Measurements from ENCODE around the gene RC3H2.

The RC3H2 gene, protein sequence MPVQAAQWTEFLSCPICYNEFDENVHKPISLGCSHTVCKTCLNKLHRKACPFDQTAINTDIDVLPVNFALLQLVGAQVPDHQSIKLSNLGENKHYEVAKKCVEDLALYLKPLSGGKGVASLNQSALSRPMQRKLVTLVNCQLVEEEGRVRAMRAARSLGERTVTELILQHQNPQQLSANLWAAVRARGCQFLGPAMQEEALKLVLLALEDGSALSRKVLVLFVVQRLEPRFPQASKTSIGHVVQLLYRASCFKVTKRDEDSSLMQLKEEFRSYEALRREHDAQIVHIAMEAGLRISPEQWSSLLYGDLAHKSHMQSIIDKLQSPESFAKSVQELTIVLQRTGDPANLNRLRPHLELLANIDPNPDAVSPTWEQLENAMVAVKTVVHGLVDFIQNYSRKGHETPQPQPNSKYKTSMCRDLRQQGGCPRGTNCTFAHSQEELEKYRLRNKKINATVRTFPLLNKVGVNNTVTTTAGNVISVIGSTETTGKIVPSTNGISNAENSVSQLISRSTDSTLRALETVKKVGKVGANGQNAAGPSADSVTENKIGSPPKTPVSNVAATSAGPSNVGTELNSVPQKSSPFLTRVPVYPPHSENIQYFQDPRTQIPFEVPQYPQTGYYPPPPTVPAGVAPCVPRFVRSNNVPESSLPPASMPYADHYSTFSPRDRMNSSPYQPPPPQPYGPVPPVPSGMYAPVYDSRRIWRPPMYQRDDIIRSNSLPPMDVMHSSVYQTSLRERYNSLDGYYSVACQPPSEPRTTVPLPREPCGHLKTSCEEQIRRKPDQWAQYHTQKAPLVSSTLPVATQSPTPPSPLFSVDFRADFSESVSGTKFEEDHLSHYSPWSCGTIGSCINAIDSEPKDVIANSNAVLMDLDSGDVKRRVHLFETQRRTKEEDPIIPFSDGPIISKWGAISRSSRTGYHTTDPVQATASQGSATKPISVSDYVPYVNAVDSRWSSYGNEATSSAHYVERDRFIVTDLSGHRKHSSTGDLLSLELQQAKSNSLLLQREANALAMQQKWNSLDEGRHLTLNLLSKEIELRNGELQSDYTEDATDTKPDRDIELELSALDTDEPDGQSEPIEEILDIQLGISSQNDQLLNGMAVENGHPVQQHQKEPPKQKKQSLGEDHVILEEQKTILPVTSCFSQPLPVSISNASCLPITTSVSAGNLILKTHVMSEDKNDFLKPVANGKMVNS

DNA sequence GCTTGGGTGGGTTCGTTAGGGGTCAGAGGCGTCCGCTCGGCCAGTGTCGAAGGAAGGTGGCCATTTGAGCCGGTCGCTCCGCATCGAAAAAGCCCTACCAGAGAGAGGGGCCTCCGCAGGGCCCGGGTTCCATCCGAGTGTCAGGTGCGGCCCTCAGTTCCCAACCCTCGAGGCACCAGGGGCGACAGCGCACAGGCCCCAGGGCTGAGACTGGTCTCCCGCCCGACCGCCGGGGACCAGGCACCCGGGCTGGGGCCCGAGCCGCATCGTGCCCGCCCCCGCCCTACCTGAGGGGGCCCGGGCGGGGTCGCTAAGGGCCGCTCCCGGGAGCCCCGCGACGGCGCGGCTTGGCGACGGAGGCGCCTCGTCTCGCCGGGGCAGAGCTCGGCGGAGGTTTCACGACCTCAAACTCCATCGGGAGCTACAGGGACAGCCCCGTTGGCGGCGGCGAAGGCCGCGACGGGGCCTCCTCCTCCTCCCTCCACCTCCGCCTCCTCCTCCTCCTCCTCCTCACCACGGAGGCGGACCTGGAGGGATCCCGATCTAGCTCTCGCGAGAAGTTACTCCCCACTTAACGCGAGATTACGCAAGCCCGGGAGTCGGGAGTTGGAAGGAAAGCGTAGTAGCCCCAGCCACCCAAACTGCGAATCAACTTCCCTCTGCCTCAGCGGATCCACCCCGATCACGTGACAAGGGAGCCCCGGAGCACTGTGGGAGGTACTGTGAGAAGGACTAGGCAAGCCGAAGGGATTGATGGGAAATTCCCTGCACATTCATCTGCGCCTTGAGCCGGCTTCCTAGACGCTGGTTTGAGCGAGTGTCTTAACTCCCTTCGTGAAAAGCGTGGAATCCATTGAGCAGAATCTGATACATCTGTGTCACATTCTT lies at the start of gene RC3H2:
Gene RC3H2 (minus strand): TSS at position 537 of the 888 bp plus-strand sequence. CDS start 7,850 bp downstream, outside the sequence.
- peak; percentile 79 to 91 for DNase-seq

DNA sequence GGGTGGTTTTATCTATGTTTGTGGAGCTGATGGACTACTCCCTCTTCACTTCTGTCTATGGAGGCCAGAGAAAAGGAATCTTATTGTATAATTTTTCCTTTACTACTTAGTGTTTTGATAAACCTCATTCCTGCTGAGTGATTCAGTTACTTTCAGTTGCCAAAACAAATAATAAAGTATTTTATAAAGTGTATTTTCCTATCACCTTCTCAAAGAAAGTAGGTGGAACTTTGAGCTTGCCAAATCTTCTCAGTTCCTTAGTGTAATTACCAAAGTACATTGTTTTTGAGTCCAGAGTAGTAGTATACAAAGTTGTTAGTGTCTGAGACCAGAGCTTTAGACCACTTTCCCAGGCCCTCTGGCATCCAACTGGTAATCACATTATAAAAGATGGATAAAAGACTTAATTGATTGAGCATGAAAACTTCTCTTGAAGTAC lies 49.1 kb upstream of the RC3H2 start:
- DNase-seq = no peak

DNA sequence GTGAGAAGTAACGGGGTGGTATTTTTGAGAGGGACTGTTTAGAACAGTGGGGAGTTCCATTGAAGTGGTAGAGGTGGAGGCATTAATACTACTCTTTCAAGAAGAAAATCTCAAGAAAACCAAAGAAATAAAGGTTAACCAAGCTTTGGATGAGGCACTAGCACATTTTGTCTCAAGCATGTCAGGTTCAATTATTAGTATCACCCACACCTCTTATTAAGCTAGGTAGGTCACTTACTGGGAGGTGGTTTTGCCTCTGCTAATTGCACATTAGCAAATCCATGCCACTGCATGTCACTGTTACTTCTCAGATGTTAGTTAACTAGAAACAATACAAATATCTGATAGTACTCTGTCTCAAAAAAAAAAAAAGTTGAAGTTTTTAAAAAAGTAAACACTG lies 45.9 kb upstream of the RC3H2 start:
- no peak for DNase-seq

DNA sequence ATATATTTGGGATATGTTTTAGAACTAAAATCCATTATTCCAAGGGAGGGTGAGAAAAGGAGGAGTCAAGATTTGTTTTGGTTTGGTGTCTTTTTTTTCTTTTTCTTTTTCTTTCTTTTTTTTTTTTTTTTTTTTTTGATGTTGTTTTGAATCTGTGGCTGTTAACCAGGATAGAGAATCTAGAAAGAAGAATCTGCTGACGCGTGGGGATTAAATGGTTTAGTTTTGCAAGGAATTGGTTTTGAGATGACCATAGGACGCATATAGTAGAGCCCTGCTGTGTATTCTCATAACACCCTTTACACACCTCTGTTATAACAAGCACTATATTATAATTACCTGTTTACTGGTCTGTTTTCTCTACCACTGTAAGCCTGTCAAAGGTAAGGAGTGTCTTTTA lies 45.1 kb upstream of the RC3H2 start:
- no peak for DNase-seq

DNA sequence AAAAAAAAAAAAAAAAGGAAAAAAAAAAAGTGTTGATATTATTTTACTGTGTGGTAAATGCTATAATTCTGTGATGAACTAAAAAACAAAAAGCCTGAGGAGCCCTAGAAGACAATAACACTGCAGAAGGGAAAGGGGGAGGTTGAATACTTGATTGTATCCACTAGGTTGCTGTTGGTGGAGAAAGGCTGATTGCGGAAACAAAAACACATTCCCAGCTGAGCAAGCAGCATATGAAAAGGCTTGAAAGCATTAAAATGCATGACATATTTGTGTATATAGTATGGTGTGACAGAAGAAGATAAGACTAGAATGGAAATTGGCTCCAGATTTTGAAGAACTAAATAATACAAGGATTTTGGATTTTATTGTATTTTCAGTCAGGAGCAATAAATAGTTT lies 44.5 kb upstream of the RC3H2 start:
- no peak for DNase-seq

DNA sequence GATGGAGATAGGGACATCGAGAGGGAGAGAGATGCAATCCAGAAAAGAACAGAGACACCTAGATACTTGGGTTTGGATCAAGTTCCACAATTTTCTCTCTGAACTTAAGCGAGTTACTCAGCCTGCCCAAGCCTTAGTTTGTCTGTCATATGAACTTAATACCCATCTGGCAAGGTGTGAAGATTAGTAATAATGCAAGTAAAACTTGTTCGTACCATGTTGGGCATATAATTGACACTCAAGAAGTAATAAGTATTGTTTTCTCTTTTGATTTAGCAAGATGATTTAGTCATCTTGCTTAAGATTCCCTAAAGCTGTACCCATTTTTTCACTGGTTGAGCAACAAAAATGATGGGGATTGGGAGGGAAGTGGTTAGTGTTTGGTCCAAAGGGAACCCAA lies 43.2 kb upstream of the RC3H2 start:
- no peak for DNase-seq

DNA sequence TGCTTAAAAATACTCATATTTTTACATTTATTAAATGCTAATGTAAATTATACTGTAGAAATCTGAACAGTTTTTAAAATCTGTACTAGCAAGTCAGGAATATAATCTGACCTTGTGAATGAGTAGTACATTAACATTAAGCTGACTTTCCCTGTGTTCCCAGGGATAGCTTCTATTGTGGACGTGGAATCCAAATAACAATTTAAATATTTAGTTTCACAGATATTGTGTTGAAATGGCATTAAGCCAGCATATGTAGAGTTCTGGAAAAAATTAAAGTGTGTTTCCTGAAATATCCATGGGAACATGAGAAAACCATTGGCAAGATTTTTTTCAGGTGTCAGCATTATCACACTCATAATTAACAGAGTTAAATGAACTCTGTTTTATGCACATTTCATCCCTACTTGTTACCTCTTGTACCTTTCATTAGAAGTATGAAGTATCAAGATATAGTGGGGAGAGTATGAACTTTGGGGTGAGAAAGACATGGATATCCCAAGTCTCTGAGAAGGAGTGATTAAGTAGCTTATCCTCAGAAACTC lies 41.4 kb upstream of the RC3H2 start:
- no peak for DNase-seq

DNA sequence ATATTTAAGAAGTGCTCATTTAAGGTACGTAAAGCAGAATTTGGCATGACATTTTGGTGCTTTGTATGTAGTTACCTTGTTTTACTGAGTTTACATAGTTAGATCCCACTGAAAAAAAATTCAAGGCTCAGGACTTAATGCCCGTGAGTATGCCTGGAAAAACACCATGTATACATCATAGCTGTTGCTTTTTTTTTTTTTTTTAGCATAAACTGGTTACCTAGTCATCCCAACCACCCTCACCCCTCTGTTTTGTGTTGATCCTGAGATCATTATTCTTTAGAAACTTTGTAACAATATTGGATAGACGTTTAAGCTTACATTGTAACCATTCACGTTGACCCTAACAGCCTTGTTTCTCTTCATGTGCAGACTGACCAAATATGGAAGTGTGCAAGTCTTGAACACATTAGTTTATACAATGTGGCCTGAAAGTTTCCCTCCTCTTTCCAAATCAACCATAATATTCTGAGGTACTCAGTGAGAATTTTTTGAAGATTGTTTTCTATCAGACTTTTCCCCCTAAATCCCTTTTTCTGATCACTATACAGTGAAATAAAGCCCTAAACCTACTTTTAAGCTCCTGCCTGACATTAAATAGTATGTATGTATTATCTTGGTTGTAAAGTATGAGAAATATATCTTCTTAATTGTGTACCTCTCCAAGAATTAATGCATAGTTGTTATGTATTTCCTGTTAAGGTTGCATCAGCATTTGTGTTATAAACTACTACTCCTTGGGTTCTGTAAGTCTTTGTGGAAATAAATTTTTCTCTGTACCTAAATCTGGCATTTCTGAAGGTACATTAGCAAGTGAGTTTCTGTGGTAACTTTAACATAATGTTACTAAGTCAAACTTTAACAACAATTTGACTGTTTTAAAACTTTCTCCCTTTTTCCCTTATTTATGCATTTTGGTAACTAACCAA lies 40.1 kb upstream of the RC3H2 start:
- no peak for DNase-seq

DNA sequence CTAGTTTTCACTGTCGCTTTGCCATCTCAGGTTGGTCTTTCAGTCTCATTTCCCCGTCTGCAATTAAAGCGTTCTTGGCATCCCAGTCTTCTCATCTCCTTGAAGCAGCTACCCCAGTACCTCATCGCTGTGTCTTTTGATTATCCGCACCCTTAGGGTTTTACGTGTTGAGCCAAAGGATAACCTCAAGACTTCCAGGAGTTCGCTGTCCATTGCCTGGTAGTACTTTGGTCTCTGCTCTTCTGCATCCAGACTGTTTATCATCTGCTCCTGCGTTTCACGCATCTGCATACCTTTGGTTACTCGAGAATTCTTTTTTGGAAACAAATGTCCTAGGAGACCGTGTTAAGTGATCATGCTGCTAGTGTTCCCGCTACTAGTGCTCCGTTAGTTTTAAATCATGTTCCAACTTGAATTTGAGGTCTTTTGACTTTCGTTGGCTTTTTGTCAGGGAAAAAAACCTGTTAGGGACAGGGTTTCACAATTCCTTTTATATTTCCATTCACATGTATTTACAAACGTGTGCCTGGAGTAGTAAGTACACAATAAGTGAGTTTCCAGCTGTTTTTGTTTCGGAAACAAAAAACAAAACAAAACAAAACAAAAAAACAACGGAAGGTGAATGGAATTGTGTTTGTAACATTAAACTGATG lies 36.5 kb upstream of the RC3H2 start:
- DNase-seq = no peak

DNA sequence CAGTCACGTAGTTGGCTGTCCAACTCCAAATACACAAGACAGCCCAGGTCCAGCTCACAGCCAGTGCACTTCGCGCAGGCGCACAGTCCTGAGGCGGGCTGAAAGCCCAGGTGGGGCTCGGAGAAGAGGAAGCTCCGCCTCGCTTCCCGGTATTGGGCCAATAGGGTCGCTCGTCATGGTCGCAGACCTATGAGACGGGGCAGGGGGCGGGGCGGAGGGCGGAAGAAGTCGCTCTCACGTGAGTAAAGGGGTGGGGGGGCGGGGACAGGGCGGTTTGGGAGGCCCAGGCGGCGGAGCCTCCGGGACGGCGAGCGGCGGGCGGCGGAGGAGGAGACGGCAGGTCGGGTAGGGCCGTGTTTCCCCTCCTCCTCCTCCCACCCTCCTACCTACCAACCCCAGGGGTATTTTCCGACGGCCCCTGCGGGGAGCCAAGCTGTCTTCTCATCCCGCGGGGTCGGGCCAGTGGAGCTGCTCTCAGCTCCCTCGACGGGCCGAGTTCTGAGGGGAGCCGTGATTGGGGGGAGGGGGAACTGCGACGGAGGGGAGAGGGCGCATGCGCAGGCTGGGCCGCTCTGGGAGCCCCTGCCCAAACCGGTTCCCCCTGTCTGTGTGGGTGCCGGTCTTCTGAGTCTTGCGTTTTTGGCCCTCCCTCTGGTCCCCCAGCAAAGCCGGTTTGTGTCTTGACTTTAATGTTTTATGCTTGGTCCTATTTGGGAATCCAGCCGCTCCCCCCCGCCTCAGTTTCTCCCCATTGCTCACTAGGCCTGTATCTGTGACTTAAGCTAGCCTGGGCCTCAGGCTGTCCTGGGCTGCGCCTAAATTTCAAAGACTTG lies 35.8 kb upstream of the RC3H2 start, which contains the start of gene RABGAP1:
Gene RABGAP1 (plus strand): TSS at position 272 of the 833 bp plus-strand sequence. CDS start 16,040 bp downstream, outside the sequence.
- DNase-seq = peak; percentile 79 to 93

DNA sequence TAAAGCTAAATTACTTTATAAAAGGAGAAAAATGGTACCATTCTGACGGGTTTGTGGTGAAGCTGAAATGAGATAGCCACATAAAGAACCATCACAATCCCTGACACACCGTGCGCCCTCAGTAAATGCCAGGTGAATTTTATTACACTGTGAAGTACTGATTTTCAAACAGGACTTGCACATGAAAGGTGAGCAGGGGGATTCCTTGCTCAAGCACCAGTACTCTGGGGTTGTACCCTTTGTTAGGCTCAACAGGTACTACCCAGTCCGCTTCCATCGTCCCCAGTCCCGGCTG lies 35.2 kb upstream of the RC3H2 start:
- DNase-seq = no peak

DNA sequence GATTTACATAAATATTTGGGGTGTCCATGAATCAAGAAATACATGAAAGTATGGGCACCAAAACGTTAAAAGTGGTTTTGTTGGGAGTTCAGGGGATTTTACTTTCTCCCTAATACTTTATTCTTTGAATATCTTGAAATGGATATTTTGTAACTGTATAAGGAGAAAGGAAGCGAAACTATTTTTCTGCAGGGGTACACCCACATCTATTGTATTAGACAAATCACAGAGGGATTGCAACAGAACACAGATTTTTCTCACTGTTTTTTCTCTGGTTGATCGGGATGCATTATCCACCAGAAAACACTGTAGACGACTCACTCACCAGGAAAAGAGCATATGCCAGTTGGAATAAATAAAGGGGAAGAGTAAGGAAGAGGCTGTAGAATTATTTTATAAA lies 34.4 kb upstream of the RC3H2 start:
- DNase-seq = no peak

DNA sequence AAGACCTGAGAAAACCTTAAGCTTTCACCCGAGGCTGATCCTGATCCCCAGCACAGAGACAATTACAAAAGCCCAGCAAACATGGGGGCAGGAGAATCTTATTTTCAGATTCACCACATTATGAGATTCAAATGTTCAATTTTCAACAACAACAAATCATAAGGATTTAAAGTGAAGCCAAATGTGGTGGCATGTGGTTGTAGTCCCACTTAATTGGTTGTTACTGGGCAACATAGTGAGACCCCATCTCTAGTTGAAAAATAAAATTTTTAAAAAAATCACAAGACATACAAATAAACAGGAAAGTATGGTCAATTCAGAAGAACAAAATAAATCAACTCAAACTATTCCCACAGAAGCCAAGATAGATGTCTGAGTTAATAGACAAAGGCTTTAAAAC lies 31.7 kb upstream of the RC3H2 start:
- no peak for DNase-seq

DNA sequence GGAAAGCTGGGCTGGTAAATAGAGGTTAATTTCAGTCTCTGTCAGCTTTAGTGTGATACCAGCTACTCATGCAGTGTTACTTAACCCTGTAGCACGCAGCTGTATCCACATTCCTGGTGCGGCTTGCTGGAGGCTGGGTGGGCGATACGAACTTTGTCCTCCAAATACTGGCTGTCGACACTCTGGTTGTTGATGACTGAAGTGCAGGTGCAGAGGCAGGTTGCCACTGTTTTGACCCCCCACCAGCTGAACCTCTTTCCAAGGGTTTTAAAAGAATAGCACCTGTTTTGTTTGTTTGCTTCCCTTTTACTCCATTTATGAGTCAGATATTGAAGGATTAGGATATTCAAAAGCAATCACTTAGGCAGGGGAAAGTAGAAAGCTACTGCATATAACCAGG lies 31.3 kb upstream of the RC3H2 start:
- DNase-seq = no peak

DNA sequence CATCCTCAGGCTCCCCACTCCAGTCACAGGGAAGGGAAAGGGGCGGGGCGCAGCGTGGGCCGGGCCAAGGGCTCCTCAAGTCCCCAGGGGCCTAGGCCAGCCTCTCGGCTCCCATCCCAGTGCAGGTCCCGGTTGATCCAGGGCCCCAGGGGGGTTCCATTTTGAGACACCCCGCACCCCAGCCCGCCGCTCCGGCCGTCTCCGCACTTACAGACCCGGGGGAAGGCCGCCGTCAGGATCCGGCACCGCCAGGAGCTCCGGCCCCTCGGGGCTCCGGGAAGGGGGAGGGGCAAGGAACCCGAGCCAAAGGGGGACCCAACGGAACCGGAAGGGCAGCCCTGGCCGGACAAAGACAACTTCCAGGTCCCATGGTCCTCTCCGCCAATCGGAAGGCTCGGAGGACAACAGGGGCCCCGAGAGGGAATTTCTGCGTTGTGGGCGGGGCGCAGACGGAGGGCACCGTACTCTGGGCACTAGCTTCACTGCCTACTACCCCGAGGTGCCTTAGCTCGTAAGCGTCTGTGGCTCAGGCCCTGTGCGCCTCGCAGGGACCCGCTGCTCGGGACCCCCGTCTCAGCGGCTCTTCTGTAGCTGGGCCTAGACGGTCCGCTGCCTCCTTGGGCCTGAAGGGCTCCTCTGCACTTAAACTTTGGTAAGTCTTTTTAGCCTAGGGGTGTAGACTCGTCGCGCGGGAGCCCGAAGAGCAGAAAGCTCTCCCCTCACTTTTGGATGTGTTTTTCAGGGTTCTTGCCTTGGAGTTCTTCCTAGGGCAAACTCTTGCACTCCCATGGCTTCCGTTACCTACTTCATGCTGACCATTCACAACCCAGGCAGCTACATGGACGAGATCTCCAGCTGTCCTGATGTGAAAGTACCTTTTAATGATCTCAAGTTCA lies 26.3 kb upstream of the RC3H2 start, which contains the start of gene ZBTB26:
Gene ZBTB26 (minus strand): TSS at position 287 of the 896 bp plus-strand sequence. CDS start 11,578 bp downstream, outside the sequence.
- peak; percentile 25 to 81 for DNase-seq

DNA sequence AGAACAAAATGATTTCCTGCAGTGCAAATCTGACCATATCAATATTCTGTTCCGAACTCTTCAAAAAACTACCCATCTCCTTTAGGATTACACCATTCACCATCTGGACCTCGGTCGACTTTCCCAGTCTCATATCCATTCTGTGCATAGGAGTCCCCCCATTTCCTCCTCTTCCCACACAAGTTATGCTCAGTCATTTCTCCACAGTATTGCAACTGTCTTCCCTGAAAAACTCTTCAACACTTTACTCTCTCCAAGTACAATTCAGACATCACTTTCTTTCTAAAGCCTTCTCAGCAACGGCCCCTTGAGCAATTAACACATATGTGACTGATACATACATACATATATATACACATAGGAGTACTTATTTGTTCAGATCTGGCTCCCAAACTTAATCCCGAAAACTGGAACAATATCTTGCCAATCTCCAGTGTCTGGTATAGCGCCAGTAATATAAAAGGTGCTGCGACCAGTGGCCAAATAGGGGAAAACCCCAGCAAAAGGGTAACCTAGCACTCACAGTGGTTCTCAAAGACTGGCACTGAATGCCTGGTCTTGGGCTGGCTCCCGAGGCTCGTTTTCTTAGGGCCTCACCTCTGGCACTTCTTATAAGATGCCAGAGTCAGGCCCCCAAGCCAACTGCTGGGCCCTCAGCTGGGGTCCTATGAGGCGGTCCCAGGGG lies 25.5 kb upstream of the RC3H2 start:
- DNase-seq = no peak

DNA sequence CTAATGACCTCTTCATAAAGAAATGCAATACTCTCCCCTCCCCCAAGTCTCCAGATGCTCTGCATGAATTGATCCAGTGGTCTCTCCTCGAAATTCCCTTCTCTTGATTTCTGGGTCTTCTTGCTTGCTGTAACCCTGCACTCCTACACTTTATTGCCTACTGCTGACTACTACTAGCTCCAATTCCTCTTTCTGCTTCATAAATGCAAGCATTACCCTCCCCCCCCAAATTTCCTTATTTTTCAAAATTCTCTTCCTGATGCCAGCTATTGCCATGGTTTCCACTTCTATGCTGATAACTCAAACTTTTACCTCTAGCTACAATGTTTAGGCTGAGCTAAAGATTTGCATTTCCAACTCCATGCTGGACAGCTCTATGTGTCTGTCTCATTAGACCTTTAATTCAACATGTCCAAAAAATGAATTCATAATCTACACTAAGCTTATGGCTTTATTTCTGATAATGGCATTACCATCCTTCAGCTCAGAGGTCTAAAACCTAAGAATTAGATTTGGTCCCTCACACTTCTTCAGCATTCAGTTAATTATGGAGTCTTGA lies 24.7 kb upstream of the RC3H2 start:
- no peak for DNase-seq
